ENCODE measurements around the gene CLDN3.

CLDN3 gene

DNA sequence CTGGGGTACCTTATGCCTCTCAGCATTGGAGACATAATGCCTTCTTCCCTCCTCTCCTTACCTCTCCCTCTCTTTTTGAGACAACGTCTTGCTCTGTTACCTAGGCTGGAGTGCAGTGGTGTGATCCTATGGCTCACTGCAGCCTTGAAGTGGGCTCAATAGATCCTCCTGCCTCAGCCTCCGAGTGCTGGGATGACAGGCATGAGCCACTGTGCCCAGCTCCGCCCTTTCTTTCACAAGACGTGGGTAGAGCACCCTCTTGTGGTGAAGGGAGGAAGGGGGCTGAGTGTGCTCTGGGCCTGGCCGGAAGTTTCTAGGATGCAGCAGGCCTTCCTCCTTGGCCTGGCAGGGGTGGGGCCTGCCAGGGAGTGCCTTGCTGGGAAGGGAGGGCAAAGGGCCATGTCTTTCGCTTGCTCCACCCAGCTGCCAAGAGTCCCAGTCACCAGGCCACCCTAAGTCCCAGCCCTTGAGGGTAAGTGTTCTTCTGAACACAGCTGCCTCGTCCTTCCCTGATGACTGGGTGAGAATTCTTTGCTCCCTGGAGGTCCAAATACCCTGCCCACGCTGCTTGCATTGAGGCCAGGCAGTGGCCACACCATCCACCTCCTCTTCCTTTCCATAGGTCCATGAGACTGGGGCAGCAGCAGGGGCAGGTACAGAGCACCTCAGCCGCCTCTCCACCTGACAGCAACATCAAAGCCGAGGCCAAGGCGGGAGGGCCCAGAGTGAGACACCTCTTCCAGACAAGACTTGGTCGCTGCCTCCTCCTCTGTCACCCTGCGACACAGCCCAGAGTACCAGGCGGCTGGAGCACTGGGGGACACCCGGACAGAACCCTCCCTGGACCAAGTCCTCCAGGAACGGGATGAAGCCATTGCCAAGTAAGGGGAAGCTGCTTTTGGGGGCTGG, 35.2 kb downstream of the CLDN3 start:
- H4K91ac ChIP-seq (ENCODE audit: low read depth, low read length) = no peak overlapping the region
- H3K4me1 ChIP-seq (ENCODE audit: control insufficient read depth in 1 of 2, insufficient read depth in 2 of 2, low read length in 2 of 2) = peaks cover 8 to 15% of the 10 kb centered on the region in 2 experiments
- H3K27me3 ChIP-seq (ENCODE audit: insufficient read depth, low read length) = no peaks in the 10 kb centered on the region
- no peak overlapping the region for H3K18ac ChIP-seq (ENCODE audit: low read length)
- H2BK12ac ChIP-seq (ENCODE audit: low read length) = peak overlapping the region; percentile 10
- H3K4me3 ChIP-seq (ENCODE audit: low read depth, low read length) = no peak overlapping the region
- no peak overlapping the region for H3K4ac ChIP-seq (ENCODE audit: low read depth, low read length)
- no peak overlapping the region for H2AFZ ChIP-seq (ENCODE audit: insufficient read depth, low read length, poor library complexity)
- no peak overlapping the region for H3K4me2 ChIP-seq (ENCODE audit: low read length)
- no peaks in the 10 kb centered on the region for H3K9me3 ChIP-seq (ENCODE audit: insufficient read depth, low read depth, low read length)
- no peak overlapping the region for H2BK5ac ChIP-seq (ENCODE audit: low read depth, low read length, poor library complexity)
- H3K79me1 ChIP-seq (ENCODE audit: low read length) = peaks cover 11% of the 10 kb centered on the region
- peak overlapping the region; percentile 31 for H4K8ac ChIP-seq (ENCODE audit: low read depth, low read length)
- H2BK120ac ChIP-seq (ENCODE audit: insufficient read depth, low read length, poor library complexity) = no peak overlapping the region
- H3K9ac ChIP-seq (ENCODE audit: low read length) = no peak overlapping the region
- no peak overlapping the region for H2AK5ac ChIP-seq (ENCODE audit: low read length)
- DNase-seq = peak; percentile 95 to 98
- no CpG with 5 or more reads among the region's 16 CpGs for WGBS (ENCODE audit: extremely low coverage, insufficient coverage, insufficient read length)
- peaks cover 18 to 20% of the 10 kb centered on the region in 2 experiments for H3K36me3 ChIP-seq (ENCODE audit: control insufficient read depth in 1 of 2, insufficient read depth in 2 of 2, low read length in 2 of 2)
- peaks cover 8% of the 10 kb centered on the region for H3K79me2 ChIP-seq (ENCODE audit: control insufficient read depth, insufficient read depth, low read length, poor library complexity)
- H3K23ac ChIP-seq (ENCODE audit: low read length) = no peak overlapping the region
- H3K27ac ChIP-seq (ENCODE audit: low read depth, low read length) = no peak overlapping the region
- no peak overlapping the region for H4K12ac ChIP-seq (ENCODE audit: low read depth, low read length)
- no peak overlapping the region for H3K14ac ChIP-seq (ENCODE audit: low read length)

DNA sequence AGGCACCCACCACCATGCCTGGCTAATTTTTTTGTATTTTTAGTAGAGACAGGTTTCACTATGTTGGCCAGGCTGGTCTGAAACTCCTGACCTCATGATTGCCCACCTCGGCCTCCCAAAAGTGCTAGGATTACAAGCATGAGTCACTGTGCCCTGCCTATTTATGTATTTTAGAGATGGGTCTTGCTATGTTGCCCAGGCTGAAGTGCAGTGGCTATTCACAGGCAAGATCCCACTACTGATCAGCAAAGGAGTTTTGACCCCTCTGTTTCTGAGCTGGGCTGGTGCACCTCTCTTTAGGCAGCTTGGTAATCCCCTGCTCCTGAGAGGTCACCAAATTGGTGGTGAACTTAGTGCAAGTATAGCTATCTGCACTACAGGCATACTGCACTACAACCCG, 37.7 kb downstream of the CLDN3 start:
- Histone ChIP-seq H3K79me2 (ENCODE audit: control insufficient read depth, insufficient read depth, low read length, poor library complexity) (no peaks in the 10 kb centered on the region), H4K91ac (ENCODE audit: low read depth, low read length) (no peak overlapping the region), H2BK5ac (ENCODE audit: low read depth, low read length, poor library complexity) (no peak overlapping the region), H3K14ac (ENCODE audit: low read length) (no peak overlapping the region), H3K9me3 (ENCODE audit: insufficient read depth, low read depth, low read length) (no peaks in the 10 kb centered on the region), H4K8ac (ENCODE audit: low read depth, low read length) (no peak overlapping the region), H2AK5ac (ENCODE audit: low read length) (no peak overlapping the region), H3K4ac (ENCODE audit: low read depth, low read length) (no peak overlapping the region), H3K9ac (ENCODE audit: low read length) (no peak overlapping the region), H3K79me1 (ENCODE audit: low read length) (no peaks in the 10 kb centered on the region), H4K12ac (ENCODE audit: low read depth, low read length) (no peak overlapping the region), H3K4me3 (ENCODE audit: low read depth, low read length) (no peak overlapping the region), H3K23ac (ENCODE audit: low read length) (no peak overlapping the region), H3K27me3 (ENCODE audit: insufficient read depth, low read length) (no peaks in the 10 kb centered on the region), H2BK12ac (ENCODE audit: low read length) (no peak overlapping the region), H2AFZ (ENCODE audit: insufficient read depth, low read length, poor library complexity) (no peak overlapping the region), H3K18ac (ENCODE audit: low read length) (no peak overlapping the region), H3K27ac (ENCODE audit: low read depth, low read length) (no peak overlapping the region), H3K36me3 (ENCODE audit: control insufficient read depth in 1 of 2, insufficient read depth in 2 of 2, low read length in 2 of 2) (peaks cover 16 to 17% of the 10 kb centered on the region in 2 experiments), H3K4me2 (ENCODE audit: low read length) (no peak overlapping the region), H2BK120ac (ENCODE audit: insufficient read depth, low read length, poor library complexity) (no peak overlapping the region), H3K4me1 (ENCODE audit: control insufficient read depth in 1 of 2, insufficient read depth in 2 of 2, low read length in 2 of 2) (peaks cover 3 to 4% of the 10 kb centered on the region in 2 experiments)
- no CpG with 5 or more reads among the region's 2 CpGs for whole genome bisulfite sequencing (ENCODE audit: extremely low coverage, insufficient coverage, insufficient read length)
- no peak for DNase-seq

- H3K79me1 ChIP-seq (ENCODE audit: low read length) = no peaks in the 10 kb centered on the region
- no peak overlapping the region for H2AK5ac ChIP-seq (ENCODE audit: low read length)
- H2BK12ac ChIP-seq (ENCODE audit: low read length) = no peak overlapping the region
- no peak overlapping the region for H3K27ac ChIP-seq (ENCODE audit: low read depth, low read length)
- H4K12ac ChIP-seq (ENCODE audit: low read depth, low read length) = no peak overlapping the region
- H4K91ac ChIP-seq (ENCODE audit: low read depth, low read length) = no peak overlapping the region
- no peaks in the 10 kb centered on the region for H3K27me3 ChIP-seq (ENCODE audit: insufficient read depth, low read length)
- no peak overlapping the region for H4K8ac ChIP-seq (ENCODE audit: low read depth, low read length)
- H3K9ac ChIP-seq (ENCODE audit: low read length) = no peak overlapping the region
- no peak overlapping the region for H3K23ac ChIP-seq (ENCODE audit: low read length)
- H2BK5ac ChIP-seq (ENCODE audit: low read depth, low read length, poor library complexity) = no peak overlapping the region
- H3K4me1 ChIP-seq (ENCODE audit: control insufficient read depth in 1 of 2, insufficient read depth in 2 of 2, low read length in 2 of 2) = no peaks in the 10 kb centered on the region
- H3K18ac ChIP-seq (ENCODE audit: low read length) = no peak overlapping the region
- H3K79me2 ChIP-seq (ENCODE audit: control insufficient read depth, insufficient read depth, low read length, poor library complexity) = no peaks in the 10 kb centered on the region
- H3K14ac ChIP-seq (ENCODE audit: low read length) = no peak overlapping the region
- no peak overlapping the region for H3K4ac ChIP-seq (ENCODE audit: low read depth, low read length)
- no peak overlapping the region for H3K4me2 ChIP-seq (ENCODE audit: low read length)
- no peaks in the 10 kb centered on the region for H3K36me3 ChIP-seq (ENCODE audit: control insufficient read depth in 1 of 2, insufficient read depth in 2 of 2, low read length in 2 of 2)
- peak in 1 of 2 donors; percentile 62 for DNase-seq
- no CpG with 5 or more reads among the region's 3 CpGs for WGBS (ENCODE audit: extremely low coverage, insufficient coverage, insufficient read length)
- no peak overlapping the region for H3K4me3 ChIP-seq (ENCODE audit: low read depth, low read length)
- no peak overlapping the region for H2AFZ ChIP-seq (ENCODE audit: insufficient read depth, low read length, poor library complexity)
- no peaks in the 10 kb centered on the region for H3K9me3 ChIP-seq (ENCODE audit: insufficient read depth, low read depth, low read length)
- H2BK120ac ChIP-seq (ENCODE audit: insufficient read depth, low read length, poor library complexity) = no peak overlapping the region
Measured at GRCh38 chr7:73730485-73730884, 39.6 kb downstream of the CLDN3 start.

GRCh38 chr7:73728551-73728950, 41.5 kb downstream of the CLDN3 start:
- Histone ChIP-seq H2AFZ (ENCODE audit: insufficient read depth, low read length, poor library complexity) (no peak overlapping the region), H4K8ac (ENCODE audit: low read depth, low read length) (no peak overlapping the region), H3K14ac (ENCODE audit: low read length) (no peak overlapping the region), H4K91ac (ENCODE audit: low read depth, low read length) (no peak overlapping the region), H3K79me2 (ENCODE audit: control insufficient read depth, insufficient read depth, low read length, poor library complexity) (no peaks in the 10 kb centered on the region), H3K18ac (ENCODE audit: low read length) (no peak overlapping the region), H3K4me1 (ENCODE audit: control insufficient read depth in 1 of 2, insufficient read depth in 2 of 2, low read length in 2 of 2) (no peaks in the 10 kb centered on the region), H3K36me3 (ENCODE audit: control insufficient read depth in 1 of 2, insufficient read depth in 2 of 2, low read length in 2 of 2) (no peaks in the 10 kb centered on the region), H2BK12ac (ENCODE audit: low read length) (no peak overlapping the region), H3K4me2 (ENCODE audit: low read length) (no peak overlapping the region), H3K27ac (ENCODE audit: low read depth, low read length) (no peak overlapping the region), H3K4ac (ENCODE audit: low read depth, low read length) (no peak overlapping the region), H4K12ac (ENCODE audit: low read depth, low read length) (no peak overlapping the region), H2AK5ac (ENCODE audit: low read length) (no peak overlapping the region), H2BK5ac (ENCODE audit: low read depth, low read length, poor library complexity) (no peak overlapping the region), H3K9me3 (ENCODE audit: insufficient read depth, low read depth, low read length) (no peaks in the 10 kb centered on the region), H3K27me3 (ENCODE audit: insufficient read depth, low read length) (no peaks in the 10 kb centered on the region), H3K79me1 (ENCODE audit: low read length) (no peaks in the 10 kb centered on the region), H3K23ac (ENCODE audit: low read length) (no peak overlapping the region), H2BK120ac (ENCODE audit: insufficient read depth, low read length, poor library complexity) (no peak overlapping the region), H3K4me3 (ENCODE audit: low read depth, low read length) (no peak overlapping the region), H3K9ac (ENCODE audit: low read length) (no peak overlapping the region)
- no CpG with 5 or more reads among the region's 5 CpGs for WGBS (ENCODE audit: extremely low coverage, insufficient coverage, insufficient read length)
- no peak for DNase-seq

Data from trophoblast cell (in vitro differentiated cells and primary cell).